Psoas muscle (tissue), 8 donors: ENCODE results near the gene CTDP1. TPM values are rescaled to one million over a fixed set of nuclear protein-coding genes. Genes with fewer than 3 reads are reported as not detected.

Experiments
- ATAC-seq, 4 donors: fragments of 200-7000 bp; cut with Tn5 transposase; one replicate each; pipeline ENCODE4 v1.9.1; 2020; ENCODE audit warnings: moderate library complexity in 3 of 4, mild to moderate bottlenecking in 2 of 4
- DNase-seq, 2 donors: peaks; one replicate each; pipeline ENCODE4 v3.0.0-alpha.2; 2020
- H3K27ac ChIP-seq: fragments of 200-600 bp; one replicate; pipeline ENCODE4 v1.8.0; 2022
- H3K27me3 ChIP-seq, 3 donors: fragments of 200-600 bp in 1 of 3; one replicate each; pipeline versions ENCODE4 v1.6.1 to v1.8.0; 2013 to 2022; ENCODE audit warnings: low read length in 2 of 3, mild to moderate bottlenecking in 2 of 3, moderate library complexity in 1 of 3; ENCODE audit not compliant: insufficient read depth in 3 of 3
- H3K36me3 ChIP-seq, 2 donors: fragments of 200-600 bp in 1 of 2; one replicate each; pipeline versions ENCODE4 v1.6.1 to v1.8.0; 2013 to 2022; ENCODE audit warnings: low read depth in 1 of 2, mild to moderate bottlenecking in 1 of 2, moderate library complexity in 1 of 2; ENCODE audit not compliant: insufficient read depth in 1 of 2
- H3K4me1 ChIP-seq: fragments of 200-600 bp; one replicate; pipeline ENCODE4 v1.8.0; 2022
- H3K4me3 ChIP-seq: fragments of 200-600 bp; one replicate; pipeline ENCODE4 v1.8.0; 2022; ENCODE audit warnings: mild to moderate bottlenecking
- H3K9me3 ChIP-seq: fragments of 200-600 bp; one replicate; pipeline ENCODE4 v1.8.0; 2022
- WGBS, 3 donors: extraction: QIAGEN DNeasy Blood & Tissue Kit; methylation state at CpG; one replicate each; pipeline versions ENCODE4 v1.1.6 to v1.1.7; 2013; 5-methylcytosine and 5-hydroxymethylcytosine counted together
- intact Hi-C, 2 donors: fragments of 100-400 bp; cut with DNase I; formaldehyde crosslinking; loops; one replicate each; pipeline versions ENCODE4 v1.11.0 to v1.14.2; 2022
- polyA plus RNA-seq, 3 donors: library from polyadenylated mRNA; stranded (reverse); fragments of 200-250 nt; gene quantifications; one replicate each; pipeline ENCODE4 v1.2.3, GENCODE V29; 2013
- total RNA-seq, 4 donors: library from RNA; stranded (reverse); fragmentation: NEBNext Ultra II Directional in 2 of 4; extraction: Animal tissue kit (Norgen Biotek cat#: 25700) in 2 of 4; gene quantifications; one replicate each; pipeline versions ENCODE4 v1.2.1 to v1.2.4, GENCODE V29; 2021 to 2023
- TF ChIP-seq, protein P1 (sequence below): fragments of 200-600 bp; IDR thresholded peaks from one replicate; pipeline ENCODE4 v1.8.0; 2022; ENCODE audit warnings: antibody characterized with exemption
- donor health status: healthy with polysubstance abuse.
- donor health status: DM: no; HTN: no; CAD: no; lungs with moderate emphysema.
- donor health status: Bipolar disorder and iron deficiency.
- donor health status: healthy.
- donor health status: DM: yes; HTN: yes; CAD: no.
- donor health status: DM: no; HTN: no; CAD: no.
- donor health status: DM: no; HTN: no; CAD: no.
- donor health status: DM: yes; HTN: yes; CAD: no.

CTDP1 gene
- total and polyA plus RNA-seq, 7 donors = 7.6 to 21.6 (median 12.4) TPM

DNA sequence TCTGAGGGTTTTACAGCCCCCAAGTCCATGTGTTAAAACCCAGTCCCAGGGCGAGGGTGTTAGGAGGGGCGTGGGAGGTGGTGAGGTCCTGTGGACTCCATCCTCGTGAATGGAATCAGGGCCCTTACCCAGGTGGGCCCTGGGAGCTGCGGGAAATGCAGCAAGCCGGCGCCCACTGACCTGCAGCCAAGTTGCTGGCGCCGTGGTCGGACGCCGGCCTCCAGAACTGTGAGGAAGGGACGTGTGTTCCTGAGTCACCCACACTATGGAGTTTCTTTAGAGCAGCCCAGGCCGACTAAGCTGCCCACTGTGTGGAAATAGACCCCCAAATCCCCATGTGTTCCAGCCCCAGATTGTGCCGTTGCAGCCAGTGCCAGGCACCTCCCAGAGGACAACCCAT, 26.4 kb downstream of the CTDP1 start:
- TF ChIP-seq, protein P1, sequence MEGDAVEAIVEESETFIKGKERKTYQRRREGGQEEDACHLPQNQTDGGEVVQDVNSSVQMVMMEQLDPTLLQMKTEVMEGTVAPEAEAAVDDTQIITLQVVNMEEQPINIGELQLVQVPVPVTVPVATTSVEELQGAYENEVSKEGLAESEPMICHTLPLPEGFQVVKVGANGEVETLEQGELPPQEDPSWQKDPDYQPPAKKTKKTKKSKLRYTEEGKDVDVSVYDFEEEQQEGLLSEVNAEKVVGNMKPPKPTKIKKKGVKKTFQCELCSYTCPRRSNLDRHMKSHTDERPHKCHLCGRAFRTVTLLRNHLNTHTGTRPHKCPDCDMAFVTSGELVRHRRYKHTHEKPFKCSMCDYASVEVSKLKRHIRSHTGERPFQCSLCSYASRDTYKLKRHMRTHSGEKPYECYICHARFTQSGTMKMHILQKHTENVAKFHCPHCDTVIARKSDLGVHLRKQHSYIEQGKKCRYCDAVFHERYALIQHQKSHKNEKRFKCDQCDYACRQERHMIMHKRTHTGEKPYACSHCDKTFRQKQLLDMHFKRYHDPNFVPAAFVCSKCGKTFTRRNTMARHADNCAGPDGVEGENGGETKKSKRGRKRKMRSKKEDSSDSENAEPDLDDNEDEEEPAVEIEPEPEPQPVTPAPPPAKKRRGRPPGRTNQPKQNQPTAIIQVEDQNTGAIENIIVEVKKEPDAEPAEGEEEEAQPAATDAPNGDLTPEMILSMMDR = no peak
- H3K27ac ChIP-seq = no peak overlapping the region
- ATAC-seq (no peak), DNase-seq (no peak)
- peaks cover 6 to 71% of the 10 kb centered on the region in 2 donors for H3K36me3 ChIP-seq
- intact Hi-C loops = no loop called here
- H3K9me3 ChIP-seq = no peaks in the 10 kb centered on the region
- no peaks in the 10 kb centered on the region for H3K27me3 ChIP-seq
- no peaks in the 10 kb centered on the region for H3K4me1 ChIP-seq
- H3K4me3 ChIP-seq = no peak overlapping the region
- WGBS, 3 donors = 86 to 92% (median 91%) methylated on average over 14 of the region's 14 CpGs

DNA sequence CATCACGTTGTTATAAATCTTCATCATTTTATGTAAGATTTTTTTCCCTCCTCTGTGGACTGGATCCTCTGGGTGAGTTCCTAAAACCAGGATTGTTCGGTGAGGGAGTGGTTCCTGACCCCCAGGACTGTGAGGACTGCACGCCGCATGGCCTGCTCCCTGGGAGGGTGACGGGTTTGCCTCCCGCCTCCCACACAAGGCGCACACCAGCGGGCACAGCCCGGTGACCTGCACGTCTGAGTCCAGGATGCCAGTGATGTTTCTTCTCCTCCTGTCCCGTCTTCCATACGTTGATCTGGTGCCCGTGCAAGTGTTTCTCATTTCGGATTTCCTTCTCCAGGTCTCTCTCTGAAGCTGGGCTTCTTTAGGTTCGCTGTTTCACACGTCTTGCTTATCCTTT, 27.1 kb downstream of the CTDP1 start:
- H3K27me3 ChIP-seq = no peaks in the 10 kb centered on the region
- TF ChIP-seq, protein P1 = no peak
- WGBS, 3 donors = 94 to 97% (median 94%) methylated on average over 16 of the region's 16 CpGs
- H3K27ac ChIP-seq = no peak overlapping the region
- H3K36me3 ChIP-seq = peaks cover 6 to 72% of the 10 kb centered on the region in 2 donors
- H3K9me3 ChIP-seq = no peaks in the 10 kb centered on the region
- ATAC-seq (no peak), DNase-seq (no peak)
- intact Hi-C loops = no loop called here
- no peaks in the 10 kb centered on the region for H3K4me1 ChIP-seq
- H3K4me3 ChIP-seq = no peak overlapping the region

- Histone ChIP-seq H3K9me3 (no peaks in the 10 kb centered on the region), H3K27me3 (no peaks in the 10 kb centered on the region), H3K36me3 (peaks cover 6 to 73% of the 10 kb centered on the region in 2 donors), H3K27ac (no peak overlapping the region), H3K4me1 (no peaks in the 10 kb centered on the region), H3K4me3 (no peak overlapping the region)
- DNase-seq (no peak), ATAC-seq (no peak)
- 93 to 94% (median 94%) methylated on average over 19 of the region's 19 CpGs for WGBS, 3 donors
- TF ChIP-seq, protein P1 = no peak
- intact Hi-C loops = no loop called here
Measured at GRCh38 chr18:79707239-79707638, 27.6 kb downstream of the CTDP1 start.

- ATAC-seq = no peak
- no peak overlapping the region for H3K4me3 ChIP-seq
- TF ChIP-seq, protein P1 = no peak
- 93 to 96% (median 95%) methylated on average over 15 of the region's 15 CpGs for WGBS, 3 donors
- H3K27me3 ChIP-seq = no peaks in the 10 kb centered on the region
- intact Hi-C loops = no loop called here
- H3K4me1 ChIP-seq = no peaks in the 10 kb centered on the region
- H3K9me3 ChIP-seq = no peaks in the 10 kb centered on the region
- DNase-seq = no peak
- peaks cover 6 to 76% of the 10 kb centered on the region in 2 donors for H3K36me3 ChIP-seq
- no peak overlapping the region for H3K27ac ChIP-seq
Measured at GRCh38 chr18:79707671-79708070, 28.1 kb downstream of the CTDP1 start.

- no peak for ATAC-seq
- Histone ChIP-seq H3K4me3 (no peak overlapping the region), H3K9me3 (no peaks in the 10 kb centered on the region), H3K4me1 (no peaks in the 10 kb centered on the region), H3K27me3 (no peaks in the 10 kb centered on the region), H3K27ac (no peak overlapping the region), H3K36me3 (peaks cover 6 to 79% of the 10 kb centered on the region in 2 donors)
- TF ChIP-seq, protein P1 = no peak
- intact Hi-C loops = no loop called here
- WGBS, 3 donors = 88 to 96% (median 93%) methylated on average over 21 of the region's 21 CpGs
- no peak for DNase-seq
Measured at GRCh38 chr18:79708412-79708811, 28.8 kb downstream of the CTDP1 start.
